Measurements from ENCODE around the gene SRGN.

SRGN gene

GRCh38 chr10:69062901-69063300 lies 25.0 kb upstream of the SRGN start:
- TF ChIP-seq, protein P1, sequence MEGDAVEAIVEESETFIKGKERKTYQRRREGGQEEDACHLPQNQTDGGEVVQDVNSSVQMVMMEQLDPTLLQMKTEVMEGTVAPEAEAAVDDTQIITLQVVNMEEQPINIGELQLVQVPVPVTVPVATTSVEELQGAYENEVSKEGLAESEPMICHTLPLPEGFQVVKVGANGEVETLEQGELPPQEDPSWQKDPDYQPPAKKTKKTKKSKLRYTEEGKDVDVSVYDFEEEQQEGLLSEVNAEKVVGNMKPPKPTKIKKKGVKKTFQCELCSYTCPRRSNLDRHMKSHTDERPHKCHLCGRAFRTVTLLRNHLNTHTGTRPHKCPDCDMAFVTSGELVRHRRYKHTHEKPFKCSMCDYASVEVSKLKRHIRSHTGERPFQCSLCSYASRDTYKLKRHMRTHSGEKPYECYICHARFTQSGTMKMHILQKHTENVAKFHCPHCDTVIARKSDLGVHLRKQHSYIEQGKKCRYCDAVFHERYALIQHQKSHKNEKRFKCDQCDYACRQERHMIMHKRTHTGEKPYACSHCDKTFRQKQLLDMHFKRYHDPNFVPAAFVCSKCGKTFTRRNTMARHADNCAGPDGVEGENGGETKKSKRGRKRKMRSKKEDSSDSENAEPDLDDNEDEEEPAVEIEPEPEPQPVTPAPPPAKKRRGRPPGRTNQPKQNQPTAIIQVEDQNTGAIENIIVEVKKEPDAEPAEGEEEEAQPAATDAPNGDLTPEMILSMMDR (IDR thresholded peaks at IDR 0.05; ENCODE audit: low read depth, low read length): no peak
- H3K4me3 ChIP-seq (ENCODE audit: low read depth, low read length): no peak overlapping the region

DNA sequence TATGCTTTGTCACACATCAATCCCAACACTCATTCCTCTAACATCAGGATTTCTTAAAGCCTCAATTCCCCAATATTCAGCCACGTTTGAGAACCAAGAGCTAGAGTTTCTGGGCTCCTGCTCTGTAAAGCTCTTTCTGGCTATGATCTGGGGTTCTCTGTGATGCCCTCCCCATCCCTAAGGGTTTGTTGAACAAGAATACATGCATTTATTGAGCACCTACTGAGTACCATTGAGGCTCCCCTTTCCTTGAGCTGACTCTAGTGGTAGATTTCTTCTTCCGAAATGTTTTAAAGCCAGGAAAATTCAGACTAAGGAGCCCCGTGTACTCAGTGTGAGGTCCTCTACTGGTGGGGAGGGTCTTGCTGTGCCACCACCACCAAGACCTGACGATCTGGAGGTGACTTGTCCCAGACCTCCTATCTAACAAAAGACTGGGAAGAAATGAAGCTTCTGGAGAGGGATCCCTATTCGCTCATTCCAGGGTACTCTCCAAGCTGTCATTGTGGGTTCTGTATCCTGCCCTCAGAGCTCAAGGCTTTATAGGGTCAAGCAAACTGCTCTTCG lies 23.1 kb upstream of the SRGN start:
- H3K4me3 ChIP-seq (ENCODE audit: low read depth, low read length): no peak overlapping the region
- TF ChIP-seq, protein P1 (IDR thresholded peaks at IDR 0.05; ENCODE audit: low read depth, low read length): no peak

- H3K4me3 ChIP-seq (ENCODE audit: low read depth, low read length): no peak overlapping the region
- TF ChIP-seq, protein P1 (IDR thresholded peaks at IDR 0.05; ENCODE audit: low read depth, low read length): no peak
Measured at GRCh38 chr10:69065406-69066361, 22.2 kb upstream of the SRGN start.

GRCh38 chr10:69067189-69067588 lies 20.7 kb upstream of the SRGN start:
- TF ChIP-seq, protein P1 (IDR thresholded peaks at IDR 0.05; ENCODE audit: low read depth, low read length): no peak
- no peak overlapping the region for H3K4me3 ChIP-seq (ENCODE audit: low read depth, low read length)

DNA sequence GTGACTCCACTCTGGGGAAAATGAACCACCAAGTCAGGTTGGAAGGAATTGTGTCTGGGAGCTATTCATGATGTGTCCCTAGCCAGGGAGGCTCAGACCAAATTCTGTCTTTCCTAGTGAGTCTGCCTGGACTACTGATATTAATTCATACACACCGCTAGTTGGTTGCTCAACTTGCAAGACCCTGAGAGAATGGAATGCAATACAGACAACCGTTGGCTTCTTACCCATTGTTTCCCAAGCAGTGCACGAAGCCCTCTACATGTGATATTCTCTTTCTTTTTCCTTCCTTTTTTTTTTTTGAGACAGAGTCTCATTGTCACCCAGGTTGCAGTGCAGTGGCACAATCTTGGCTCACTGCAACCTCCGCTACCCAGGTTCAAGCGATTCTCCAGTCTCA lies 19.4 kb upstream of the SRGN start:
- no peak overlapping the region for H3K4me3 ChIP-seq (ENCODE audit: low read depth, low read length)
- TF ChIP-seq, protein P1 (IDR thresholded peaks at IDR 0.05; ENCODE audit: low read depth, low read length): no peak

- no peak overlapping the region for H3K4me3 ChIP-seq (ENCODE audit: low read depth, low read length)
- TF ChIP-seq, protein P1 (IDR thresholded peaks at IDR 0.05; ENCODE audit: low read depth, low read length): no peak
Measured at GRCh38 chr10:69069090-69070042, 18.5 kb upstream of the SRGN start.

All from WI38 (cell line).